Measurements from ENCODE around the gene SLC19A3. TPM values are rescaled to one million over a fixed set of nuclear protein-coding genes. Genes with fewer than 3 reads are reported as not detected.
A peak's percentile ranks its signal among the peaks of the same experiment; 100 is the strongest.

SLC19A3 gene
- total RNA-seq (2014; rRNA removed; shearing (Covaris generic)): 9.1 and 12.0 TPM in 2 replicates
- polyA plus RNA-seq (2016; fragmentation: Nextera tagmentation; extraction: Ambion mirVana): 3.5 and 4.2 TPM in 2 replicates
- long read RNA-seq: 0 reads

- peak; percentile 97 for ATAC-seq
- TF ChIP-seq POLR2AphosphoS5 (IDR thresholded peaks at IDR 0.05; ENCODE audit: low read depth): peak; percentile 63; the same call in 1 of the 2 replicates
- no peak for TF ChIP-seq NANOG (IDR thresholded peaks at IDR 0.05; ENCODE audit: borderline replicate concordance)
- TF ChIP-seq EZH2phosphoT487 (IDR thresholded peaks at IDR 0.05; ENCODE audit: unreplicated experiment): no peak
- no peak for TF ChIP-seq CTCF (conservative IDR thresholded peaks at IDR 0.05; ENCODE audit: low read depth in 2 of 2)
- TF ChIP-seq CREB1 (CRISPR knock-in tag; IDR thresholded peaks at IDR 0.05; ENCODE audit: low read depth): no peak
- no peak for TF ChIP-seq EZH2 (IDR thresholded peaks at IDR 0.05; ENCODE audit: low read depth, unreplicated experiment)
Observed at GRCh38 chr2:227717687-227718567, at the start of gene SLC19A3. TSS of gene SLC19A3 (minus strand) at chr2:227718028. CDS start at chr2:227702318, 15,710 bp downstream.

GRCh38 chr2:227766373-227766883, 48.6 kb upstream of the SLC19A3 start:
- ATAC-seq (peak; percentile 99), DNase-seq (ENCODE audit: low spot score) (peak; percentile 94)
- no peaks in the 10 kb centered on the region for H3F3A ChIP-seq (replicated peaks; ENCODE audit: low read depth)
- no peaks in the 10 kb centered on the region for H3K36me3 Mint-ChIP-seq (ENCODE audit: low read depth)
- peaks cover 8% of the 10 kb centered on the region for H3K27me3 Mint-ChIP-seq (ENCODE audit: insufficient read depth, low read depth, poor library complexity)
- H3K4me3 ChIP-seq: no peak overlapping the region
- no peak overlapping the region for H3K4me2 ChIP-seq
- H3K27me3 ChIP-seq (ENCODE audit: insufficient read depth): no peaks in the 10 kb centered on the region
- H3K79me2 ChIP-seq (replicated peaks; ENCODE audit: insufficient read depth): no peaks in the 10 kb centered on the region
- H4K20me1 ChIP-seq (replicated peaks; ENCODE audit: insufficient read depth): no peaks in the 10 kb centered on the region
- H3K9me3 Mint-ChIP-seq: no peaks in the 10 kb centered on the region
- no peak overlapping the region for H2AFZ ChIP-seq
- no peak overlapping the region for H3K4me3 Mint-ChIP-seq
- no peaks in the 10 kb centered on the region for H3K4me1 ChIP-seq (ENCODE audit: insufficient read depth)
- no peaks in the 10 kb centered on the region for H3K36me3 ChIP-seq (ENCODE audit: insufficient read depth)
- no peaks in the 10 kb centered on the region for H3K9me2 ChIP-seq (ENCODE audit: insufficient read depth)
- peaks cover 2% of the 10 kb centered on the region; the same call in 2 of the 3 replicates for H3K4me1 Mint-ChIP-seq
- H3K27ac ChIP-seq (ENCODE audit: low read depth): no peak overlapping the region
- no peak overlapping the region for H3K27ac Mint-ChIP-seq
- TF ChIP-seq EZH2 (IDR thresholded peaks at IDR 0.05; ENCODE audit: low read depth, unreplicated experiment): no peak
- TF ChIP-seq ZNF462 (CRISPR knock-in tag; IDR thresholded peaks at IDR 0.05): no peak
- TF ChIP-seq POLR2AphosphoS5 (IDR thresholded peaks at IDR 0.05; ENCODE audit: low read depth): no peak
- TF ChIP-seq CTCF (conservative IDR thresholded peaks at IDR 0.05; ENCODE audit: low read depth in 2 of 2): peak; percentile 86 to 97

More at GRCh38 chr2:227717687-227718567, at the start of gene SLC19A3:
- no peak within 1 kb of the TSS for H3K27ac ChIP-seq (ENCODE audit: low read depth)
- H3K4me1 Mint-ChIP-seq: peaks cover 21% of the 10 kb centered on the region
- peak within 1 kb of the TSS; percentile 81 for H3K4me2 ChIP-seq
- H3K9me2 ChIP-seq (ENCODE audit: insufficient read depth): no peaks in the 10 kb centered on the region
- H3K79me2 ChIP-seq (replicated peaks; ENCODE audit: insufficient read depth): no peaks in the 10 kb centered on the region; the same call in 1 of the 2 replicates
- peak; percentile 95 for DNase-seq (ENCODE audit: low spot score)
- peak within 1 kb of the TSS; percentile 58 for H3K4me3 ChIP-seq
- no peaks in the 10 kb centered on the region for H3F3A ChIP-seq (replicated peaks; ENCODE audit: low read depth)
- H3K4me3 Mint-ChIP-seq: peak within 1 kb of the TSS; percentile 82
- H3K27ac Mint-ChIP-seq: no peak within 1 kb of the TSS
- H2AFZ ChIP-seq: peak within 1 kb of the TSS; percentile 69
- H3K27me3 ChIP-seq (ENCODE audit: insufficient read depth): no peaks in the 10 kb centered on the region
- peaks cover 24% of the 10 kb centered on the region for H3K4me1 ChIP-seq (ENCODE audit: insufficient read depth)
- no peaks in the 10 kb centered on the region for H3K9me3 Mint-ChIP-seq
- no peaks in the 10 kb centered on the region for H3K36me3 Mint-ChIP-seq (ENCODE audit: low read depth)
- peaks cover 2% of the 10 kb centered on the region for H3K27me3 Mint-ChIP-seq (ENCODE audit: insufficient read depth, low read depth, poor library complexity)
- no peaks in the 10 kb centered on the region for H3K36me3 ChIP-seq (ENCODE audit: insufficient read depth)
- H4K20me1 ChIP-seq (replicated peaks; ENCODE audit: insufficient read depth): no peaks in the 10 kb centered on the region
